ENCODE measurements around the gene ZDBF2. TPM values are rescaled to one million over a fixed set of nuclear protein-coding genes. Genes with fewer than 3 reads are reported as not detected.

ZDBF2 gene
- total RNA-seq, 2 donors from 2014 or later: 7.2 to 10.6 TPM

GRCh38 chr2:206231669-206232286 is 42.7 kb upstream of the ZDBF2 start:
- TF ChIP-seq CTCF (IDR thresholded peaks at IDR 0.05): no peak
- peaks cover 0 to 2% of the 10 kb centered on the region in 2 donors for H3K9me3 ChIP-seq
- H3K4me1 ChIP-seq: no peaks in the 10 kb centered on the region
- no peaks in the 10 kb centered on the region for H3K36me3 ChIP-seq
- H3K4me3 ChIP-seq: no peak overlapping the region
- H3K27ac ChIP-seq: no peak overlapping the region
- no peak for DNase-seq (ENCODE audit: low spot score)
- no peaks in the 10 kb centered on the region for H3K27me3 ChIP-seq

GRCh38 chr2:206232287-206233035 is 42.0 kb upstream of the ZDBF2 start:
- Histone ChIP-seq H3K9me3 (no peaks in the 10 kb centered on the region), H3K4me3 (no peak overlapping the region), H3K36me3 (no peaks in the 10 kb centered on the region), H3K27ac (no peak overlapping the region), H3K27me3 (no peaks in the 10 kb centered on the region), H3K4me1 (no peaks in the 10 kb centered on the region)
- TF ChIP-seq CTCF (IDR thresholded peaks at IDR 0.05): no peak
- DNase-seq (ENCODE audit: low spot score): no peak

GRCh38 chr2:206239157-206239556 is 35.3 kb upstream of the ZDBF2 start:
- H3K4me1 ChIP-seq: no peaks in the 10 kb centered on the region
- DNase-seq (ENCODE audit: low spot score): no peak
- no peak overlapping the region for H3K27ac ChIP-seq
- no peaks in the 10 kb centered on the region for H3K9me3 ChIP-seq
- no peak overlapping the region for H3K4me3 ChIP-seq
- no peak for TF ChIP-seq CTCF (IDR thresholded peaks at IDR 0.05)
- H3K27me3 ChIP-seq: no peaks in the 10 kb centered on the region
- H3K36me3 ChIP-seq: no peaks in the 10 kb centered on the region

GRCh38 chr2:206240327-206240726 is 34.1 kb upstream of the ZDBF2 start:
- no peak overlapping the region for H3K27ac ChIP-seq
- no peak for TF ChIP-seq CTCF (IDR thresholded peaks at IDR 0.05)
- H3K27me3 ChIP-seq: no peaks in the 10 kb centered on the region
- H3K9me3 ChIP-seq: no peaks in the 10 kb centered on the region
- H3K4me1 ChIP-seq: no peaks in the 10 kb centered on the region
- H3K4me3 ChIP-seq: no peak overlapping the region
- no peaks in the 10 kb centered on the region for H3K36me3 ChIP-seq
- no peak for DNase-seq (ENCODE audit: low spot score)

- DNase-seq (ENCODE audit: low spot score): no peak
- Histone ChIP-seq H3K27ac (no peak overlapping the region), H3K9me3 (no peaks in the 10 kb centered on the region), H3K27me3 (no peaks in the 10 kb centered on the region), H3K4me3 (no peak overlapping the region), H3K36me3 (no peaks in the 10 kb centered on the region), H3K4me1 (no peaks in the 10 kb centered on the region)
- no peak for TF ChIP-seq CTCF (IDR thresholded peaks at IDR 0.05)
These were observed 32.7 kb upstream of the ZDBF2 start for GRCh38 chr2:206241736-206242135.

All from right atrium auricular region (tissue), 2 donors.